ENCODE measurements around the gene NPTX1. TPM values are rescaled to one million over a fixed set of nuclear protein-coding genes. Genes with fewer than 3 reads are reported as not detected.

The NPTX1 gene
- total RNA-seq, 1 experiment from 2014 or later: not detected

DNA sequence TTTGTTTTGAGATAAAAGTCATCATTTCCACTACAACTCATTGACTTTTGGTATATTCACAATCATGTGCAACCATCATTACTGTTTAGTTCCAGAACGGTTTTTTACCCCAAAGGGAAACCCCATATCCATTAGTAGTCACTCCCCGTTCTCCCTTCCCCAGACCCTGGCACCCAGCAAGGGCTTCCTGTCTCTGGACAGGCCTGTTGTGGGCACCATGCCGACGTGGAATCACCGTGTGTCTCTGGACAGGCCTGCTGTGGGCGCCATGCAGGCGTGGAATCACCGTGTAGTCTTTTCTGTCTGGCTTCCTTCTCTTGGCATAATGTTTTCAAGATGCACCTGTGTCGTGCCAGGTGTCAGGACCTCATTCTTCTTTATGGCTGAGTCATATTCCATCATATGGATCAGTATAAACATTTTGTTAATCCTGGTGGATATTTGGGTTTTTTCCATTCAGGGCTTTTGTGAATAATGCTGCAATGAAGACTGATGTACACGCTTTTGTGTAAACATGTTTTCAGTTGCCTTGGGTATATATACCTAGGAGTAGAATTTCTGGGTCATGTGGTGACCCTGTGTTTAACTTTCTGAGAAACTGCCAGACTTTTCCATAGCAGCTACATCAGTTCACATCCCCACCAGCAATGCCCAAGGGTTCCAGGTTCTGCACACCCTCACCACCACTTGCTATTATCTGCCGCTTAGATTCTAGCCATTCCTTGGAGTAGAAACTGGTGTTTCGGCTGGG lies 42.3 kb downstream of the NPTX1 start:
- H3K27ac ChIP-seq (ENCODE audit: low read length): no peak overlapping the region
- H4K20me1 ChIP-seq (ENCODE audit: insufficient read depth, low read depth, low read length): no peaks in the 10 kb centered on the region; the same call in 1 of the 2 replicates
- no peak overlapping the region for H3K9ac ChIP-seq (ENCODE audit: low read length)
- H3K4me2 ChIP-seq (ENCODE audit: low read depth, low read length, poor library complexity, severe bottlenecking): no peak overlapping the region
- no peak overlapping the region for H3K4me3 ChIP-seq (ENCODE audit: low read length)
- H3K9me3 ChIP-seq (ENCODE audit: low read length): no peaks in the 10 kb centered on the region
- no peak for DNase-seq
- H3K79me2 ChIP-seq (ENCODE audit: low read length): no peaks in the 10 kb centered on the region
- no peaks in the 10 kb centered on the region for H3K27me3 ChIP-seq (ENCODE audit: low read length)
- H3K9me2 ChIP-seq (replicated peaks; ENCODE audit: insufficient read depth, low read length): no peaks in the 10 kb centered on the region
- no peak overlapping the region for H2AFZ ChIP-seq (ENCODE audit: low read length)
- peaks cover 3% of the 10 kb centered on the region; the same call in 1 of the 2 replicates for H3K4me1 ChIP-seq (ENCODE audit: low read length)
- H3K36me3 ChIP-seq (ENCODE audit: insufficient read depth, low read length): no peaks in the 10 kb centered on the region

DNA sequence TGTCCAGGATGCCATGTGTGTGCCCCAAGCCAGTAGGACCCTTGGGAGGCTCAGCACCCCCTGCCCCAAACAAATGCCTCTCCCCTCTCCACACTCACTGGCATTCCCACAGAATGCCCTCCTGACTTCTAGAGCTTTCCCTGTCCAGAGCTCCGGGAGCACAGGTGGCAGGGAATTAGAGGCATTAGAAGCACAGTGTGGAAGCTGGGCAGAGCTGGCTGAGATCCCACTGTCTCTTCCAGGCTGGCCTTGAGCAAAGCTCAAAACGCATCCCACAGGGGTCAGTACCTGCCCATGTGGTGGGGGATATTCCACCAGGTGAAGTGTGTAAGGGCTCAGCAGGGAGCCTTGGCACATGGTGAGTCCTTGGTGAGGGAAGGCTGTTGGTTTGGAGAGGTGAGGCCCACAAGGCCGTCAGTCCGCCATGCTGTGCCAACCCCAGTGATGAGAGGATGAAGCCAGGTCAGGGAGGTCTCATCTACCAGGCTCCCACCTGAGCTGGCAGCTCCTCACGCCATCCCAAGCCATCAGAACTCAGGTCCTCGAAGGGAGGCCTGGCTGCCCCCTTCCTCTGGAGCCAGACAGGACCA lies 43.4 kb downstream of the NPTX1 start:
- Histone ChIP-seq H3K4me2 (ENCODE audit: low read depth, low read length, poor library complexity, severe bottlenecking) (no peak overlapping the region), H3K27ac (ENCODE audit: low read length) (no peak overlapping the region), H3K36me3 (ENCODE audit: insufficient read depth, low read length) (no peaks in the 10 kb centered on the region), H3K4me3 (ENCODE audit: low read length) (no peak overlapping the region), H4K20me1 (ENCODE audit: insufficient read depth, low read depth, low read length) (no peaks in the 10 kb centered on the region; the same call in 1 of the 2 replicates), H3K79me2 (ENCODE audit: low read length) (no peaks in the 10 kb centered on the region), H3K27me3 (ENCODE audit: low read length) (no peaks in the 10 kb centered on the region), H3K4me1 (ENCODE audit: low read length) (peaks cover 3% of the 10 kb centered on the region; the same call in 1 of the 2 replicates), H3K9me2 (replicated peaks; ENCODE audit: insufficient read depth, low read length) (no peaks in the 10 kb centered on the region), H3K9ac (ENCODE audit: low read length) (no peak overlapping the region), H2AFZ (ENCODE audit: low read length) (no peak overlapping the region), H3K9me3 (ENCODE audit: low read length) (no peaks in the 10 kb centered on the region)
- DNase-seq: no peak

DNA sequence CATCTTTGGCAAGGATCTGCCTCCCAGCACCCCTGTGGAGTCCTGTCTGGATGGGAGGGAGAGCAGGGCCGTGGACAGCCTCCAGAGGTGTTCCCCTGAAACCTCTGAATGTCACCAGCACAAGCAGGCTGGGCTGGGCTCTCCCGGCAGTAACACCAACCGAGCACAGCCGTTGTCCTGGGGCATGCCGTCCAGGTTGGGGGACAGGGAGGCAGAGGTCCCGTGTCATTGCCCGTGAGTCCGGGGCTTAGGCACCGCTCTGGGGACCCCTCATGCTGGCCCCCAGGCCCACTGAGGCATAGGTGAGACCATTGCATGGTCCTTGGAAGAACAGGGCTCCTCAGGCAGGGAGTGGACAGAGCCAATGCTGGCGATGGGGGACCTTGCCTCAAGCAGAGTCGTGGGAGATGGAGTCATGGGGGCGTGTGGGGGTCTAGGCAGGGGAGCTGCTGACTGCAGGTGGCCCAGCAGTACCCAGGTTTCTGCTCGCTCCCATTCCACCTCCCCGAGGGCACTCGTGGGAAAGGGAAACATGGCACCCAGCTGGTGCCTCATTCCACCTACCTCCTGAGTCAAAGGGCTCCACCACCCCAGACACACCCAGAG lies 44.0 kb downstream of the NPTX1 start:
- H3K9ac ChIP-seq (ENCODE audit: low read length): no peak overlapping the region
- H3K9me3 ChIP-seq (ENCODE audit: low read length): no peaks in the 10 kb centered on the region
- no peak overlapping the region for H3K27ac ChIP-seq (ENCODE audit: low read length)
- no peaks in the 10 kb centered on the region; the same call in 1 of the 2 replicates for H4K20me1 ChIP-seq (ENCODE audit: insufficient read depth, low read depth, low read length)
- no peaks in the 10 kb centered on the region for H3K9me2 ChIP-seq (replicated peaks; ENCODE audit: insufficient read depth, low read length)
- no peaks in the 10 kb centered on the region for H3K36me3 ChIP-seq (ENCODE audit: insufficient read depth, low read length)
- H3K27me3 ChIP-seq (ENCODE audit: low read length): no peaks in the 10 kb centered on the region
- no peaks in the 10 kb centered on the region for H3K79me2 ChIP-seq (ENCODE audit: low read length)
- no peak overlapping the region for H2AFZ ChIP-seq (ENCODE audit: low read length)
- DNase-seq: no peak
- peaks cover 3% of the 10 kb centered on the region; the same call in 1 of the 2 replicates for H3K4me1 ChIP-seq (ENCODE audit: low read length)
- no peak overlapping the region for H3K4me2 ChIP-seq (ENCODE audit: low read depth, low read length, poor library complexity, severe bottlenecking)
- H3K4me3 ChIP-seq (ENCODE audit: low read length): no peak overlapping the region

DNA sequence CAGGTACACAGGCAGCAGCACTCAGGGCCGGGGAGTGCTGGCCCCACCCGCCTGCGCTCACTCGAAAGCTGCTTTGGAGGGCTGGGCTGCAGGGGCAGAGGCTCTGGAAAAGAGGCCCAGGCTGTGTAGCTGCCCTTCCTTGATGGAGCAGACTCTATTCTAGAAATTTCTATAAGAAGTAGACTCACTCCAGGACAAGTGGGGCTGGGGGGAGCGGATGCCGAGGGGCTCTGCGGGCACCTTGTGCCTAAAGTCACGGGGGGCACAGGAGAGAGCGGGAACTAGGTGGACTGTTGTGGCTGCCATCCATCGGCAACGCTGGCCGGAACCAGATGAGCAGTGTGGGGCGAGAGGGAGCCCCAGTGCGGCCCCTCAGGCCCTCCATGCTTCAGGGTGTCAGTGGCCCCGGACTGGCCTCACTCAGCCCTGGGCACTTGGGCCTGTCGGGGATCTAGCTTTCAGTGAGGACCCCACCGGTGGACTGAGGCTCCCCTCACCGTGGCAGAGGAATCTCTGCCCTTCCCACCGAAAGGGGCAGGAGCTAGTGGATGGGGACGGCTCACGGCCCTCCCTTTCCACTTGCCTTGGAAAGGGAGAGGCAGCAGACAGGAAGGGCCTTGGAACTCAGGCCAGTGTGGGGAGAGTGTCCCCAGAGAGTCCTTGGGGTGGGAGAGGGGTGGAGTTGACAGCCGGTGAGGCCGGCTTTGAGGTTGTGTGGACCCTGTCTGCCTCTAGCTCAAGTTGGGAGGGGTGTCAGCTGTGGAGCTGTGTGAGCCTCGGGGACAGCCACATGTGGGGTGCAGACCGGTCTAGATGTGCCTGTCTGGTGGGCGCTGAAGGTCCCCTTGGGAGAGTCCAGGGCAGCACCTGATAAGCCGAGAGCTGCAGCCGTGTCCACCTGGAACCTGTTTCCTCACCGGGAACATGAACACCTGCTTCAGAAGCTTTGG lies 44.9 kb downstream of the NPTX1 start:
- Histone ChIP-seq H3K4me3 (ENCODE audit: low read length) (no peak overlapping the region), H3K36me3 (ENCODE audit: insufficient read depth, low read length) (no peaks in the 10 kb centered on the region), H3K4me1 (ENCODE audit: low read length) (peaks cover 3% of the 10 kb centered on the region), H3K9ac (ENCODE audit: low read length) (no peak overlapping the region), H3K9me3 (ENCODE audit: low read length) (no peaks in the 10 kb centered on the region), H3K27me3 (ENCODE audit: low read length) (no peaks in the 10 kb centered on the region), H3K27ac (ENCODE audit: low read length) (no peak overlapping the region), H3K9me2 (replicated peaks; ENCODE audit: insufficient read depth, low read length) (no peaks in the 10 kb centered on the region), H4K20me1 (ENCODE audit: insufficient read depth, low read depth, low read length) (peaks cover 4% of the 10 kb centered on the region; the same call in 1 of the 2 replicates), H3K79me2 (ENCODE audit: low read length) (no peaks in the 10 kb centered on the region), H2AFZ (ENCODE audit: low read length) (no peak overlapping the region), H3K4me2 (ENCODE audit: low read depth, low read length, poor library complexity, severe bottlenecking) (no peak overlapping the region)
- DNase-seq: no peak

DNA sequence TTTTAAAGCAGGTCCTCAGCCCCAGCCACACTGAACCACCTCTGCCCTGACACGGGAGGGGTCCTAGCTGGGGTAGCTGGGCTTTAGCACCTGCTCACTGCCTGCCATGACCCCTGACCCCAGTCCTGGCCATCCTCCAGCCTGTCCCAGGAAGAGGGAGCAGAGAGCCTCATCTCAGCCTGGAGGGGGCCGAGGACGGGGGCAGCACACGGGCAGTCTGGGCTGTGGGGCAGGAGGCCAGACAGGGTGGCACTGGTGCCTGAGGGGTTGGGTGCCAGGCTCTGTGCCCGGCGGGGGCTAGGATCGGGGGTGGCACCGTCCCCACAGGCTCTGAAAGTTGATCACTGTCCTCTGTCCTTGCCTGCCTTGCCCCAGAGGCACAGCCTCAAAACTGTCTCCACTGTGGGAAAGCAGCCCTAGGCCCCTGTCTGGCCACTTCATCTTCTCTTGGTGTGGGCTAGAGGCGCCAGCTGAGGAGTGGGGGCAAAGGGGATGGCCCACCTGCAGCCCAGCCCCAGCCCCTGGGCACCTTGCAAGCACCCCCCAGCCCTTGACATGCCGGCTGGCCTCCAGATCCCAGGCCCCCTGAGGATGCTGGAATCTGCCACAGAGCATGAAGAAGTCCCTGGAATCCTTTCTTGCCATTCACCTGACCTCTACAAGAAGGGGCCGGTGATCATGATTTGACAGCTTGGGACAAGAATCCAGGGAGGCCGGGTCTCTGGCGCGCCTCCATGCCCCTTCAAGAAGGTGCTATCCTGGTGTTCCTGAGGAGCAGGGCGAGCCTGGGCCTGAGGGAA lies 45.8 kb downstream of the NPTX1 start:
- no peak for DNase-seq
- Histone ChIP-seq H3K27me3 (ENCODE audit: low read length) (no peaks in the 10 kb centered on the region), H3K27ac (ENCODE audit: low read length) (no peak overlapping the region)

DNA sequence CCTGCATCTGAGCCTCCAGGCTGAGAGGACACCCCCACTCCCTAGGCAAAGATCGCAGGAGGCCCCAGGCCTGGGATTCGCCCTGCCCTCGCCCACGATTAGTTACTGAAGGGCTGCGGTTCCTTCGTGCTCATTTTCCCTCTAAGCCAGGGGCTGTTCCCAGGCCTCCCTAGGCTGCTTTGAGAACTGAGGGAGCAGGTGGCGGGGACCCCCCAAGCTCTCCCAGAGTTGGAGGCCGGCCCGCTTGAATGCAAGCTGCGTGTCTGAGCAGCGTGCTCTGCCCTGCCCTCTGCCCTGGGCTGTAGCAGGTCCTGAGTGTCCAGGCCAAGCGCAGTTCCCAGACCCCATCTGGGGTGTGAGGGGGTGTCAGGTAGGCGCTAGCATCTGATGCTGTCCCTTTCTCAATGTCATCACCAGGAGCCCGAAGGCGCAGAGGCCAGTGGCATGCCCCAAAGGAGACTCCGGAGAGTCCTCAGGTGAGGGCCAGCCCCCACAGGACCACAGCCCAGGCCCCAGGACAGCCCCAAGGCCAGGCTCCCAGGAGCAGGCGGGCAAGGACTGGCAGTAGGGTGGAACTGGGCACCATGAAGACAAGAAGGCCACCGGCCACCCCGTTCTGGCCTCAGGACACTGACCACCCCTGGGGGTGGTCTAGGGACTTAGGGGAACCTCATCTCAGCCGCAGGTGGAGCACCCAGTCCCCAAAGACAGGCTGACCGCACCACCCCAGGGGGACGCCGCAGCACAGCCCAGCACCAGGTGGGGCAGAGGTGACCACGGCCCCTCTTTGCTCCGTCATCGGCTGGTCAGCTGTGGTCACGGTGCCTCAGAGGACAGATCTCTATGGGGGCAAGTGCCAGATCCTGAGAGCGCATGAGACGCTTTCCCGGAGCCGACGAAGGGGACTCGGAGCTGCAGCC lies 46.8 kb downstream of the NPTX1 start:
- Histone ChIP-seq H3K4me1 (ENCODE audit: low read length) (no peaks in the 10 kb centered on the region; the same call in 1 of the 2 replicates), H4K20me1 (ENCODE audit: insufficient read depth, low read depth, low read length) (peaks cover 4% of the 10 kb centered on the region; the same call in 1 of the 2 replicates), H3K27ac (ENCODE audit: low read length) (no peak overlapping the region), H3K9ac (ENCODE audit: low read length) (no peak overlapping the region), H3K4me2 (ENCODE audit: low read depth, low read length, poor library complexity, severe bottlenecking) (no peak overlapping the region), H3K79me2 (ENCODE audit: low read length) (no peaks in the 10 kb centered on the region), H3K4me3 (ENCODE audit: low read length) (no peak overlapping the region), H3K36me3 (ENCODE audit: insufficient read depth, low read length) (no peaks in the 10 kb centered on the region), H3K9me3 (ENCODE audit: low read length) (no peaks in the 10 kb centered on the region), H3K27me3 (ENCODE audit: low read length) (no peaks in the 10 kb centered on the region), H3K9me2 (replicated peaks; ENCODE audit: insufficient read depth, low read length) (no peaks in the 10 kb centered on the region), H2AFZ (ENCODE audit: low read length) (no peak overlapping the region)
- DNase-seq: no peak

More for the DNA sequence above, 45.8 kb downstream of the NPTX1 start:
- Histone ChIP-seq H3K36me3 (ENCODE audit: insufficient read depth, low read length) (no peaks in the 10 kb centered on the region), H3K79me2 (ENCODE audit: low read length) (no peaks in the 10 kb centered on the region), H3K9ac (ENCODE audit: low read length) (no peak overlapping the region), H3K4me3 (ENCODE audit: low read length) (no peak overlapping the region), H2AFZ (ENCODE audit: low read length) (no peak overlapping the region), H3K4me2 (ENCODE audit: low read depth, low read length, poor library complexity, severe bottlenecking) (no peak overlapping the region), H4K20me1 (ENCODE audit: insufficient read depth, low read depth, low read length) (peaks cover 4% of the 10 kb centered on the region; the same call in 1 of the 2 replicates), H3K4me1 (ENCODE audit: low read length) (peaks cover 3% of the 10 kb centered on the region), H3K9me3 (ENCODE audit: low read length) (no peaks in the 10 kb centered on the region), H3K9me2 (replicated peaks; ENCODE audit: insufficient read depth, low read length) (no peaks in the 10 kb centered on the region)

DNA sequence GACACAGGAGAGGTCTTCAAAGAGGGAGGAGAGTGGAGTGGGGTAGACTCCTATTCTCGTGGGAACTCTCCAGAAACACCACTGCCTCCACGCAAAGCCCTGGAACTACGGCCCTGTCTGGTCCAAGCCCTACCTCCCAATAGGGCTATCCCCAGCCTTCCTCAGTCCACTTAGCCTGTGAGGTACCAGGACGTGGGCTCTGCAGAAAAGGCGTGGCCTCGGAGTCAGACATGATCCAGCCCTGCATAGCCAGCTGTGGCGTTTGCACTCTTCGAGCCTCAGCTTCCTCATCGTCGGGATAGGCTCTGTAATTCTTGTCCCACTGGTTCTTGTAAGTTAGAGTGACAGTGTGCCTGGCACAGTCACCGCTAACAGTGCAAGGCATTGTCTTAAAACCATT lies 47.6 kb downstream of the NPTX1 start:
- Histone ChIP-seq H2AFZ (ENCODE audit: low read length) (no peak overlapping the region), H3K36me3 (ENCODE audit: insufficient read depth, low read length) (no peaks in the 10 kb centered on the region), H3K79me2 (ENCODE audit: low read length) (no peaks in the 10 kb centered on the region), H3K9ac (ENCODE audit: low read length) (no peak overlapping the region), H3K9me2 (replicated peaks; ENCODE audit: insufficient read depth, low read length) (no peaks in the 10 kb centered on the region), H3K27ac (ENCODE audit: low read length) (no peak overlapping the region), H3K27me3 (ENCODE audit: low read length) (no peaks in the 10 kb centered on the region), H4K20me1 (ENCODE audit: insufficient read depth, low read depth, low read length) (peaks cover 4% of the 10 kb centered on the region; the same call in 1 of the 2 replicates), H3K4me3 (ENCODE audit: low read length) (no peak overlapping the region), H3K4me2 (ENCODE audit: low read depth, low read length, poor library complexity, severe bottlenecking) (no peak overlapping the region), H3K9me3 (ENCODE audit: low read length) (no peaks in the 10 kb centered on the region), H3K4me1 (ENCODE audit: low read length) (no peaks in the 10 kb centered on the region; the same call in 1 of the 2 replicates)
- DNase-seq: no peak
